HPDE6-E6E7 (cell line): ENCODE measurements around the gene ULBP3.
"Not testable (repeated sequence)": the region's sequence is repeated elsewhere in the genome, so short reads cannot be mapped to it uniquely, and the experiment has no call there.

ENCODE experiments used
- DNase-seq: peaks from one replicate; pipeline ENCODE4 v3.0.0; 2011; ENCODE audit warnings: missing footprints; ENCODE audit errors: extremely low spot score

Gene ULBP3

GRCh38 chr6:150043501-150044412 lies 25.2 kb downstream of the ULBP3 start:
- DNase-seq = no peak

- DNase-seq = no peak
These were observed 25.8 kb downstream of the ULBP3 start for GRCh38 chr6:150043096-150043495.

DNA sequence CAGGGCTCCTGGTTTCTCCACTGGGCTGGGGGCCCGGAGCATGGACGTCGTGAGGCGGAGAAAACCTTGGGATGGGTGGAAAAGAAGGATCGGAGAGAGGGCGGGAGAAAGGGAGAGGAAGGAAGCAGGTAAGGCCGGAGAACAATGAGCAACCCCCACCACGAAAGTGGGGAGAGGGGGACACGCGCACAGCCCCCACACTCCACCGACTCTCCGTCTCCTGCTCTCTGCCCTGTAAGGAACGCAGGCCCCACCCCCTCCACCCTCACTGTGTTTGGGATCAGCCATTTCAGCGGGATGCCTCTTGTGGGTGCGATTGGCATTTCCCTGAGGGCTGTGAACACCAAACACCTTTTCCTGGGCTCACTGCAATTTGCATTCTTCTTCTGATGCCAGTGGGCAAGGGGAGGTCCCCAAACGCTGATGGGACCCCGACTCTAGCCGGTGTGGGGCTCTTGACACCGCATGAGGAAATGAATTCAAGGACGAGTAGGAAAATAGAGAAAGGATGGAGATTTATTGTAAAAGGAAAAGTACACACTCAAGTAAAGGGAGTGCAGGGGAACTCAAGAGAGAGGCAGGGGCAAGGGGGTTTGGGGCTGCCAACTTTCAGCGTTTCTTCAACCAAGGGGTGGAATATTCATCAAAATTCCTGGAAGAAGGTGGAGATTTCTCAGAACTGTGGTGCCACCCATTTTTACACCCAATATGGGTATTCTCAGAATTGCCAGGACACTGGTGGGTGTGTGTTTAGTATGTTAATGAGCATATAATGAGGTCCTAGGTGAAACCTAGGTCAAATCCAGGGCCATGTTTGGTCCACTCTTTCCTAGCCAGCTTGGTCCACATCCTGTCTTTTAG lies 30.5 kb downstream of the ULBP3 start:
- no peak for DNase-seq

DNA sequence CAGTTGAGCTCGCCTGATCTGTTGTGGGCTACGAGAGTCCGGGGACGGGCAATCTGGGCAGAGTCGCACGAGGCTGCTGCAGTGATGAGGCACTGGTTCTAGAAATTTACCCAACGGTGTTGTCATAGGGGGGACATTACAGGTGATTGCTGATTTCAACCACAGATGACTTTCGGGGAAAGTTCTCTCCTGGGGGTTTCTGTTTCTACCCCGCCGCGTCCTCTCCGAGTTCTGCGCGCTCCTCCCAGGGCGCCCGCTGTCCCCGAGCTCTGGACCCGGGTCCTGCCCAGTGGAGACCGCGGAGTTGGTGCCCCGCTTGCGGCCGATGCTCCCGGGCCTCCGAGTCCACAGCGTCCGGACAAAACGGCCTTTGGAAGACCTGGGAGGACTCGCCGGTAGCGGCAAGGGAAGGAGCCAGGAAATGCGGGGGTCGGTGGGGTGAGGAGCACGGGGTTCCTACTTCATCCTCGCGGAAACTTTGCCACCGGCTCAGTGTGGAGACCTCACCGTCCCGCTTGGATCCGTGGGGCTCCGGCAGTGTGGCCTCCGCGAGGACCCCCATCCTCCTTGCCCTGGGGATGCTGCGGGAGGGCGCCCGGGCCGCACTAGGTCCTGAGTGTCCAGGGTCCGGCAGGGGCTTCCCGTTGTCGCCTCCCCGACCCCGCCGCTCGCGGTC lies 31.3 kb downstream of the ULBP3 start:
- DNase-seq = no peak

- DNase-seq = no peak
These were observed 32.8 kb downstream of the ULBP3 start for GRCh38 chr6:150036081-150036480.

DNA sequence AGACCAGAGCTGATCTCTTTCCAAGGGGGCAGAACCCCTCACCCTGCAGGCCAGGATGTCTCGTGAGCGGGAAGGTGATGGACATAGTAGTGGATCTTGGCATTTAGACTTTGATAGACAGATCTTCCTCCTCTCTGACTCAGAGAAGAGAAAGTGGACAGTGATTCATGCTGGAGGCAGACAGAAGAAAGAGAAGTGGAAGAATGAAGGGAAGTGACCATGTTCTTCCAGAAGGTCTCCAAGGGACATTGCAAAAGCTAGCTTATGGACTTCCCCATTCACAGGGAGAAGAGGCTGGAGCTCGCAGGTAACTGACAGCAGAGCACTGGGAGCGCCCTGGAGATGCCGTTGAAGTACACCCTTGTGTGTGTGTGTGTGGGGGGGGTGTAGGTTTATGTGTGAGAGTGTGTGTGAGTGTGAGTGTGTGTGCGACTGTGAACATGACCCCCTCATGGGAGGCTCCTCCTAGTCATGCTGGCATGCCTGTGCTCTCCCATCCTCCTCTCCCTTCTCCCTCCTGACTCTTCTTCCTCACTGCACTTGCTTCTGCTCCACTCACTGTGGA lies 35.6 kb downstream of the ULBP3 start:
- DNase-seq = no peak

DNA sequence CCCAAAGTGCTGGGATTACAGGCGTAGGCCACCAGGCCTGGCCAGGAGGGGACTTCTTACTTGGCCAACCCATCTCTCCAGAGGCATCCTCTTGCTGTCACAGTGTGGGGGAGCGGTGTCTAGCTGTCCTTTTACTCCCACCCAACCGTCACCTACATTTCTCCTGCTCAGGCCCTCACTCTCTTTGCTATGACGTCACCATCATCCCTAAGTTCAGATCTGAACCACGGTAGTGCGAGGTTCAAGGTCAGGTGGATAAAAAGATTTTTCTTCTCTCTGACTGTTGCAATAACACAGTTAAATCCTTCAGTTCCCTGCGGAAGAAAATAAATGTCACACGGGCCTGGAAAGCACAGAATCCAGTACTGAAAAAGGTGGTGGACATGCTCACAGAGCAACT lies 36.3 kb downstream of the ULBP3 start:
- DNase-seq = no peak

- no peak for DNase-seq
These were observed 38.3 kb downstream of the ULBP3 start for GRCh38 chr6:150030611-150031010.

GRCh38 chr6:150029749-150030148 lies 39.2 kb downstream of the ULBP3 start:
- no peak for DNase-seq

GRCh38 chr6:150029276-150029675 lies 39.6 kb downstream of the ULBP3 start:
- DNase-seq = no peak

DNA sequence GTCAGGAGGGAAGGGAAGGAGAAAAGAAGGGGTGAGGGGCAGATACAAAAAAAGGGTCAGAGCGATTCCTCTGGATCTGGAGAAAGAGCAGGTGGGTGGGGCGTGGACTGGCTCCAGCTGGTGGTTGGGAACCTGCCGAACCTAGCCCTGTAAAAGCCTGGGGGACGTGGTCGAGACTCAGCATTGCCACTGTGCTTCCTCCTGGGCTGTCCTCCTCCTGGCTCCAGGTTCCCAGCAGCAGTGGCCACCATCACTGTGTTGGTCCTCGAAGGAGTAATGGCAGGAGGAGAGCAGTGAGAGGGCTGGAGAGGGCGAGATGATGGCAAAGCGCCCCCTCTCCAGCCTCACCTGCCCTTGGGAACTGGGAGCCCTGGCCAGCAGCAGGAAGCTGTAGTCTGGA lies 40.1 kb downstream of the ULBP3 start:
- no peak for DNase-seq

DNA sequence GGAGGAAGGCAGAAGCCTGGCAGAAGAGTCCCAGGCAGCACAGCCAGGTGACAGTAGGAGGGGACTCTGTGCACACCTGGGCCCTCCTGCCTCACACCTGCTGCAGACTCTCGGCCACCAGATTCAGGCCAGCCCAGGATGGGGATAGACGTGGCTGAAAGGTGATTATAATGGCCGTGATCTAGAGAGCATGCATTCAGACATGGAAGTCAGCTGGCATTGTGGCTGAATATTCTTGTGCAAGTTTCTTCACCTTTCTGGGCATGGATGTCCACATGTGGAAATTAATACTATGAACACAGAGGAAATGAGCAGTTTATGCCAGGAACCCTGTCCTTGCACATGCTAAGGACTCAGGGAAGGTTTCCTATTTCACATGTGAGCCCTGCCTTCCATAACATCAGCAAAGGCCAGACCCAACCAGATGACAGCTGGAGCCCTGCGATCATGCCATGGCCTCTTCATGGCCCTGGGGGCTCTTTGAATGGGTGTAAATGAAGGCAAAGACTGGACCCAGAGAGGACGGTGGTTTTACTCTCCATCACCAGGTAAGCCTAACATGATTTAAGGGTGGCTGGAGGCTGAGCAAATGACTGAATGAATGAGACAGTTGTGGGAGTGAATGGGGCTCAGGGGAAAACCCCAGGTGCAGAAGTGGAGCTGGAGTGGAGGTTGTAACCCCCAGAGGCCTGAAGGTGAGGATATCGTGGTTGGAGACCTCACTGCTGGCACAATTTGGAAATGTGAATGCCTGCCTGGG lies 40.9 kb downstream of the ULBP3 start:
- no peak for DNase-seq

- DNase-seq = no peak
These were observed 41.7 kb downstream of the ULBP3 start for GRCh38 chr6:150026976-150027805.

GRCh38 chr6:150025201-150025917 lies 43.6 kb downstream of the ULBP3 start, which contains the start of gene RAET1L:
Gene RAET1L (minus strand): TSS chr6:150025532. CDS start chr6:150025471, 61 bp downstream.
- peak; percentile 86 for DNase-seq

DNA sequence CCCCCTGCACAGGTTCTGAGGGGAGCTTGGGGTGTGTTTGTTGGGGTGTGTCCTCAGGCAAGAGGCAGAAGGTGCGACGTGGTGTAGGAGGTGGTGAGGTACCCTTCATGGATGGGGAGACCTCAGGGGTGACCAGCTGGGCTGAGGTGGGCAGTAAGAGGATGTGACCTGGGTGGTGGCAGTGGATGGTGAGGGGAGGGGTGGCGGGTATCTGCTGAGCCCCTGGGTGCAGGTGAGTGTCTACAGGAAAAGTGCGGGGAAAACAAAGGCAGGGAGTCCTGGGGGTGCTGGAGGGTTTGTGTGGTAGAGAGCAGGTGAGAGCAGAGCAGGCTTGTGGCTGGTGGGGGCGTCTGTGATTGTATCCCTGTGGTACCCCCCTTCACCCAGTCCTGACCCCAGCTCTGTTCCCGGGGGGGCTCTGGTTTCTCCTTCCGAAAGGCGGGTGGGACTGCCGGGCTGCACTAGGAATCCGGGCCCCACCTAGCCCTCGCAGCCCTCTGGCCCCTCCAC lies 44.2 kb downstream of the ULBP3 start:
- DNase-seq = no peak

DNA sequence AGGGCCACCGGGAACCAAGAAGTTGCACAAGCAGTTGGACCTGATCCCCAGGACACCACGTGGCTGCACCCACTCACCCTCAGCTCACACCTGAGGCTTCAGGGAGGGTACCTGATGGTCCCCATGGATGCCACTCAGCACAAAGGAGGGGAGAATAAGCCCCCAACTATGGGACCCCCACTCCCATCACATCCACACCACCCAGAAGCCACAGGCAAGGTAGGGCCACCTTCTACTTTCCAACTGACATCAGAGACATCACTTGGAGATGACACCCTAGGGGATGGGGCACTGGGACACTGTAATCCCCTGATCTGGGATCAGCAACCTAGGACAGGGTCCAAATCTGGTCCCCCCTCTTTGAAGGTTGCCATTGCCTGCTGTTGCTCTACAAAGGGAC lies 44.9 kb downstream of the ULBP3 start:
- DNase-seq = not testable (repeated sequence)

- not testable (repeated sequence) for DNase-seq
These were observed 47.1 kb downstream of the ULBP3 start for GRCh38 chr6:150021870-150022269.

GRCh38 chr6:150018846-150019580 lies 49.9 kb downstream of the ULBP3 start:
- DNase-seq = no peak

GRCh38 chr6:150017186-150017521 lies 51.8 kb downstream of the ULBP3 start:
- DNase-seq = not testable (repeated sequence)
